ENCODE measurements around the gene STIM1.

The STIM1 gene

DNA sequence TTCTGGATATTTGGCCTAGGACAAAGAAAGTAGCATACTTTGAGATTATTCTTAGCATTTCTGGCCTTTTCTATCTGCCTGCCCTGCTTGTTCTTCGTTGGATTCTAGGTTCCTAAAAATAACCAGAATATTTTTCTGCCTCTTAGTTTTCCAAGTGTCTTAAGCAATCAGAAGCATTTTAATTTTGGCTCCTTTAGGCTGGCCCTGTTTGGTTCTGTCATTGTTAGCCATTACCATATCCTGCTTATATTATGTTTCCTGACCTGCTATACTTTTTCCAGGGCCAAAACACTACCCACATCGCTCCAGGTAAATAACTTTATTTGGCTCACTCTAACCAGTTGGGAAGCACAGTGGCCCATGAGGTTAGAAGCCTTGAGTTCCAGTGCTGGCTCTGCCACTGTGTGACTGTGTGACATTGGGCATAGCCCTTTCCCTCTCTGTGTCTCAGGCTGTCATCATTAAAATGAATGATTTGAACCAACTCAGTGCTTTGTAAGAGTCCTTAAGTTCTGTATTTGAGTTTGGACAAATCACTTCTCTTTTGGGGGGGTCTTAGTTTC is 91.1 kb downstream of the STIM1 start:
- no peak for FAIRE-seq
- no peak for DNase-seq (ENCODE audit: low spot score)

DNA sequence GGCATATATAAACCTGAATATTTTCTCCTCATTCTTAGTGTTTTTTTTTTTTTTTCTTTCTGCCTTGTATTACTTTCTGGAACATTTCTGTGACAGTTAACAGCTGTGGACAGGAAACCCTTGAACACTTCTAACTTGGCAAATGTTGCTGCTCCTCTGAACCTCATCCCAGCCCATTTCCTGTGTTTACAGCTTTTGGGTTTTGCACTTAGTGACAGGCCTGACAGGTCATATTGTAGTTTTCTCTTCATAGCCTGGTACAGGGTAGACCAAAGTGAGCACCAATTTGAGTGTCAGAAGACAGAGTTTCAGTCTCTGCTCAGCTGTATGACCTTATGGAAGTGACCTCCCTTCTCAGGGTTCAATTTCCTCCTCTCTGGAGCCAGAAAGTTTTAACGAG is 91.6 kb downstream of the STIM1 start:
- no peak for FAIRE-seq
- DNase-seq (ENCODE audit: low spot score) = no peak

DNA sequence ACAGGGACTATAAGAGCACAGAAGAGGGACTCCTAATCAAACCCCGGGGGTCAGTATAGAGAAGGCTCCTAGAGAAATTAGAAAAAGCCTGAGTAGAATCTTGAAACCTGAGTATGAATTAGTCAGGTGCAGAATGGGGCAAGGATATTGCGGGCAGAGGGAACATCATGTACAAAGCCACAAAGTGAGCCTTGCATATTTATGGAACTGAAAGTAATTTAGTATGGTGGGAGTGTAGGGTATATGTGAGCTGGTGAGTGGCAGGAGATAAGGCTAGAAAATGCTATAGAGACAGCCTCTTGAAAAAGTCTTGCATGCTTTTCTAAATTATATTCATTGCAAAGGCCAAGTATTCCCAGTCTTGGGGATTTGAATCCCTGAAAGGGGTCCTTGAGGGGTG is 93.7 kb downstream of the STIM1 start:
- FAIRE-seq = no peak
- DNase-seq (ENCODE audit: low spot score) = no peak

DNA sequence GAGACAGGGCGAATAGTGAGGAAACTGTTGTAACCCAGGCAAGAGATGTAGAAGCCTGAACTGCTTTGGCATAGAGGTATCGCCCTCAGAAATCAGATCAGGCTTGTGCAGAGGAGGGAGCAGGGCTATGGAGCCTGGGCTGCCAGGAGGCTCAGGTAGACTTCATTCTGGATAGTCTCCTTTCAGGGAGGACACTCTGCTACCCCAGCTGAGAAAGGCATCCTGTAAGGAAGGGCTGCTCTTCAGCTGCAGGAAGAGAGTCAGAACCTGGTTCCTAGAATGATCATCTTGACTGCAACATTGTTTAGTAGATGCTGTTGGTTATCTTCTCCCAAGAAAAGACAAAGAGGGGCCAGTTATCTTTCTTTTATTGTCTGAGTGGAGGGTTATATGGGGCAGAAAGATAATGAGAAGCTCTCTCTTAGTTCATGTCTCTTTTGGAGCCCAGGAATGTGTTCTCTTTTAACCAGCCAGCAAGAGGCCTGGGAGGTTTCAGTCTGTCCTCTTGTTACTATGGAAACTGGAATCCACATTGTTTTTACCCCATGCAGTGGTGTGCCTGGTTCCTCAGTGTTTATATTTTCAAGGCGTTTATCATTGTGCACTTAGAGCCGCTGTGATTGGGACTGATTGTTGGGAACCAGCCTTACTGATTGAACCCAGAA is 95.7 kb downstream of the STIM1 start:
- FAIRE-seq (no peak), DNase-seq (ENCODE audit: low spot score) (no peak)

DNA sequence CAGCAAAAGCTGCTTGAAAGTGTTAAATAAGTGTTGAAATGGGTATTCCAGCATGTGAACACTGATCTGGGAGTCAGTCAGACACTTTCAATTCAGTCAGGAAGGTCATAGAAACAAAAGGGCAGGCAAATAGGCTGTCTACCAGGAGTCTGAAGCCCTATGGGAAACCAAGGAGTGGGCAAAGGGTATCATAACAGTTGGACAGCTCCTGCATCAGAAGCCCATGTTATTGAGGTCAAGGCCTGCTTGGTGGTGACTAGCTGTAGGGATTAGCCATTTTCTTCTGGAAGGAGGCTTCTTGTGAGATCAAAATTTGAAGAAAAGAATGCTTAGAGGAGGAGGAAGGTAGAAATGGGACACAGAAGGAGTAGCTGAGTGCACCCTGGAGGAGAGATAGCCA is 97.3 kb downstream of the STIM1 start:
- DNase-seq (ENCODE audit: low spot score) (no peak), FAIRE-seq (no peak)

DNA sequence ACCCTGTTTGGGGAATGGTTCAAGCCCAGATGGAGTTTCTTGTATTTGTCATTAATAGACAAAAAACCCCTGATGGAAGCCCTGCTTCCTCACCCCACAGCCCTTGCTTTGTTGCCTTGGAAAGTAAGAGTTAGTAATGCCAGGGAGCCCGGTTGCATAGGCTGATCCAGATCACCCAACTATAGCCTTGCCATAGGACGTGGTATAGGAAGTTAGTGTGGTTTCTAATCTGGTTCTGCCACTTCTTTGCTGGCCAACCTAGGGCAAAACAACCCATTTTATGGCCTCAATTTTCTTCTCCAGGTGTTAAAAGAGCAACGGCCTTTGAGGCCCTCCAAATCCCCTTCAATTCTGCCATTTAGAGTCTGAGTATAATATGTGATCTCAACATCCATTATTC is 97.9 kb downstream of the STIM1 start:
- DNase-seq (ENCODE audit: low spot score) = no peak
- FAIRE-seq = no peak

DNA sequence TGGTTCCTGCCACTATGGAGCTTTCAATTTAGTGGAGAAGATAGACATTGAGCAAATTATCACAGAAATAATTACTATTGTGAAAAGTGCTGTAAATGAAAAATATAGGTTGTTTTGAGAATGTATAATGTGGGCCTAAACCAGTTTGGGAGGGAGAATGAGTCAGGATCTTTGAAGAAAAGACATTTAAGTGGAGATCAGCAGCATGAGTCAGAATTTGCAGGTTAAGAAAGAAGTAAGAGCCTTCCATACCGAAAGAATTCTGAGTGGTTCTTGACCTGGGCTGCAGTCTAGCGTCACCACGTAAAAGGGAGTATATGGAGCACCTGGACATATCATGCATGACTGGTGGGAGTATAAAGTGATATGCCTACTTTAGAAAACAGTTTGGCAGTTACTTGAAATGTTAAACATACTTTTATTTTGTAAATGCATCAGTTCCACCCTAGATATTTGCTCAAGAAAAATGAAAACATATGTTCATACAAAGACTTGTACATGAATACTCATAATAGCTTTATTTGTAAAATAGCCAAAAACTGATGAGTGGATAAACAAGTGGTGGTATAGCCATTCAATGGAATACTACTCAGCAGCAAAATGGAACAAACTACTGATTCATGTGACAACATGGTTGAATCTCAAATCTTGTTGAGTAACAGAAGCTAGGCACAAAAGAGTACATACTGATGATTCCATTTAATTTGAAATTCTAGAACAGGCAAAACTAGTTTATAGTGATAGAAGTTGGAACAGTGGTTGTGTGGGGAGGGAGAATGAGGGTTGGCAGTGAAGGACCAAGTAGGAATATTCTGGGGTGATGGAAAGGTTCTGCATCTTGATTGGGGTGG is 99.2 kb downstream of the STIM1 start:
- DNase-seq (ENCODE audit: low spot score) (no peak), FAIRE-seq (no peak)

DNA sequence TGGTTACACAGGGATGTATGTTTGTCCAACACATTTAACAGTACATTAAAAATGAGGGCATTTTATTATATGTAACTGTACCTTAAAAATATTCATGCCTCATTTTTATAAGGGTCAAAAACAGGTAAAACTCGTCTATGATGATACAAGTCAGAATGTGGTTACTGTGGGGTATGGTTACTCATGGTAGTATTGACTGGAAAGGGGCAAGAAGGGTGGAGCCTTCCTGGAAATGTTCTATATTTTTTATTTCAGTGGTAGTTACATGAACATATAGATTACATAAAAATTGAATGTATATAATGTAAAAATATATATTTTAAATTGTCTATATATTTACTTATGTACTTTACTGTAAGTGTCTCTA is 99.8 kb downstream of the STIM1 start:
- FAIRE-seq (no peak), DNase-seq (ENCODE audit: low spot score) (no peak)

DNA sequence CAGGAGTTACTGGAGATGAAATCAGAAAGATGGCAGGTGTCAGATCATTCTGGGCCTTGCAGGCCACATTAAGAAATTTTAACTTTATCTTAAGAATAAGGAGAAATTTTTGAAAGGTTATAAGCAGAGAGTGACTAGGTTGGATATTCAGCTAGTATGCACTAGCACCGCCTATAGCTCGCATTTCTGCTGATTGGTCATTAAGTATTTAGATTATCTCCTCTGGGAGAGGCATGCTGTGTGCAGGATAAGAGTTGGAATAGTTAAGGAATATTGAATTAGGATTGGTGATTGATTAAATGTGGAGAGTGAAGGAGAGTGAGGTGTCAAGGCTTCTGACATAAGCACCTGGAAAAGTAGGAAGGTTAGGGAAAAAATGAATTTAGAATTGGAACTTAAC is 100.6 kb downstream of the STIM1 start:
- DNase-seq (ENCODE audit: low spot score) = no peak
- no peak for FAIRE-seq

DNA sequence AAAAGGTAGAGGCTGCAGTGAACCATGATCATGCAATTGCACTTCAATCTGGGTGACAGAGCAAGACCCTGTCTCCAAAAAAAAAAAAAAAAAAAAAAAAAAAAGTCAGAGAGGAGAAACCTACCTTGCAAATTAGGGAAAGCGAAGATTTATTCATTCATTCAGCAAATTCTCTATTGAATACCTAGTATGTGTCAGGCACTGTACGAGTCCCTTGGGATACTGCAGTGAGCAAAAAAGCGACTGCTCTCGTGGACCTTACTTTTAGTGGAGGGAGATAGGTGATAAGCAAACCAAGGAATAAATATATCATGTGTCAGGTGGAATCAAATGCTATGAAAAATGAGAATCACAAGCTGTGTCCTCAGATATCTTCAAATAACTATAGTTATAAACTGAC is 101.3 kb downstream of the STIM1 start:
- no peak for DNase-seq (ENCODE audit: low spot score)
- no peak for FAIRE-seq

DNA sequence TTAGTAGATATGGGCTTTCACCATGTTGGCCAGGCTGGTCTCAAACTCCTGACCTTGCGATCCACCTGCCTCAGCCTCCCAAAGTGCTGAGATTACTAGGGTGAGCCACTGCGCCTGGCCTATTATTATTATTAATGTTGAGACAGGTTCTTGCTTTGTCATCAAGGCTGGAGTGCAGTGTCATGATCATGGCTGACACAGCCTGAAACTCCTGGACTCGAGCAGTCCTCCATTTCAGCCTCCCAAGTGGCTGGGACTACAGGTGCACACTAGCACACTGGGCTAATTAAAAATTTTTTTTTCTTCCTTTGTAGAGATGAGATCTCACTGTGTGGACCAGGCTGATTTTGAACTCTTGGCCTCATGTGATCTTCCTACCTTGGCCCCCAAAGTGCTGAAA is 102.0 kb downstream of the STIM1 start:
- DNase-seq (ENCODE audit: low spot score) (no peak), FAIRE-seq (no peak)

DNA sequence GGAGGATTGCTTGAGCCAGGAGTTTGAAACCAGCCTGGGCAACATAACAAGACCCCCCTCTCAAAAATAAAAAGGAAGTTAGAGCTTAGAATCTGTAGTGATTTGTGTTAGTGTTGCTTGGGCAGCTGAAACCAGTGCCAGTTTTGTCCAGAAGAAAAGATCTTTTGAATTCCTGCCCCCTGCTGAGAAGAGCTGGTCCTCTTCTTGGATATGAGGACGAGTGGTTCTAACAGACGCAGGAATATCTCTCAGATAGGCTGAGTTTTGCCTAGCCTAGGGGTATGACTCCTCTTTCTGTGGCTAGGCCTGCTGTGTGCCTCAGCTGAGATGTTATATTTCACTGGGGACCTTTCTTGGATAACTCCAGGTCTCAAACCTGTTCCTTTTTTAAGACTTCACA is 102.8 kb downstream of the STIM1 start:
- no peak for DNase-seq (ENCODE audit: low spot score)
- no peak for FAIRE-seq

DNA sequence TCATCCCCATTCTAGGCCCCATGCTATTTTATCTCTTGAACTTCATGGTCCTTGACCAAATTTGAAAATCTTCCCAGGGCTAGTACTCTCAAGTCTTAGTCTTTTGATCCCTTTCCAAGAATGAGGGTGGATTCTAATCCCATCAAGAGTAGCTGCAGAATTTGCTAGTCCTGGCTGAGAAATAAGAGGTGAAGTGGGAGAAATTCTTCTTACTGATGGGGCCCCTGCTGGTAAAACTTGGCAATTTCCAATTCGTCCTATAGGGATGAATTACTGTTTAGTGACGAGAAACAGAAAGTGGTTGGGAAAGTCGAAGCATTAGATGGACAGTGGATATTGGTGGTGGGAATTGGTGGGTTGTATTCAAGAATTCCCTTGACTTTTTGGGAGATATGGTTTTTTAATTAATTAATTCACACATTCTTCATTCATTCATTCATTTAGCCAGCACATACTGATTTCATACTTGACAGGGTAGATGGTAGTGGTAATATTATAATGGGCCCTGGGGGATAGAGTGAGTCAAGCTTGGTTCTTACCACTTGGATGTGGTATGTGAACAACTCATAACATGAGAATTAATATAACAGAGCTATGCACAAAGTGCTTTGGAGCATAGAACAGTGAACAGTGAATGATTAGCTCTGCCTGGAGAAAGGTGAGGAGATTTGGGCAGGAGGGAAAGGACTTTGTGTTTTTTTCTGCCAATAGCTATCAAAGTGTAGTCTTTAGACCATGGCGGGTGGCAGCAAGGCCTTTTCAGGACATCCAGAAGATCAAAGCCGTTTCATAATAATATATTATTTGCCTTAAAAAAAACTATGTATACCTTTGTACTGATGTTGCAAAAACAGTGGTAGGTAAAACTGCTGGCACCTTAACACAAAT is 103.8 kb downstream of the STIM1 start:
- FAIRE-seq (no peak), DNase-seq (ENCODE audit: low spot score) (no peak)

DNA sequence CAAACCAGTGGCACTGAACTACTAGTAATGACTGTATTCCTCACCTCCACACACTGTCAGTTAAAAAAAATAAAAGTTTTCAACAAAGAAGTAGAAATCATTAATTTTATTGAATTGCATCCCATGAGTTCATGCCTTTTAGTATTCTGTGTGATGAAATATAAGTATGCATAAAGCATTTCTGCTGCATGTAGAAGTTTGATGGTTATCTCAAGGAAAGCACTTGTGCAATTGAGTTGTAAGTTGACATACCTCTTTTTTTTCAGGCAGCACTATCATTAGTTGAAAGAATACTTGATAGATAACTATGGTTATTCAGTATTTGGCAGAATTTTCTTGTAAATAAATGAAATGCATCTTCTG is 104.4 kb downstream of the STIM1 start:
- DNase-seq (ENCODE audit: low spot score) = no peak
- FAIRE-seq = no peak

DNA sequence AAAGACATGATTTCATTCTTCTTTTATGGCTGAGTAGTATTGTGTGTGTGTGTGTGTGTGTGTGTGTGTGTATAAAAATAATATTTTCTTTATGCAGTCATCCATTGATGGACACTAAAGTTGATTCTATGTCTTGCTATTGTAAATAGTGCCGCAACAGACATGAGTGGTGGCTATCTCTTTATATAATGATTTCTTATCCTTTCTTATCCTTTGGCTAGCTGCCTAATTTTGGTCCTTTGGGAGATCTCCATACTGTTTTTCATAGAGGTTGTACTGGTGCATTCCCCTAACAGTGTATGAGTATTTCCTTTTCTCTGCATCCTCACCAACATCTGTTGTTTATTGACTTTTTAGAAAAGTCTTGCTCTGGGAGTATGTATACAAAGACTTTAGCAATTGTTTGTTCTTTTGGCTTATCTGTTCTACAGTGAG is 107.0 kb downstream of the STIM1 start:
- DNase-seq (ENCODE audit: low spot score) (no peak), FAIRE-seq (no peak)

DNA sequence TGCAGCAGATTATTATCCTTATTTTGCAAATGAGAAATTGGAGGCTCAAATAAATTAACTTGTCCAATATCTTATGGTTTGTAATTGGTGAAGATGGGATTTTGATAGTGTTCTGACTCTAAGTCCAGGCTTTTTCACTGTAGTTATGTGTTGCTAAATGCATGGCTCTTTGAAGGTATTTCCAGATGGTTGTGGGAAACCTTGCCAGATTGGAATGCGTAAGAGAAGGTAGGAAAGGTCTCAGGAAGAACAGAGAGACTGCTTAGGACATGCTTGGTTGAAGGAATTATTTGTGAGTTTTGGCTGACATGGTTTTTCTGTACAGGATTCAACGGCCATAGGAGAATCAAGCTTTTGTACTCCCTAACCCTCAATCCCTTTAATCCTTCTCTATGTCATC is 108.6 kb downstream of the STIM1 start:
- FAIRE-seq = no peak
- no peak for DNase-seq (ENCODE audit: low spot score)

DNA sequence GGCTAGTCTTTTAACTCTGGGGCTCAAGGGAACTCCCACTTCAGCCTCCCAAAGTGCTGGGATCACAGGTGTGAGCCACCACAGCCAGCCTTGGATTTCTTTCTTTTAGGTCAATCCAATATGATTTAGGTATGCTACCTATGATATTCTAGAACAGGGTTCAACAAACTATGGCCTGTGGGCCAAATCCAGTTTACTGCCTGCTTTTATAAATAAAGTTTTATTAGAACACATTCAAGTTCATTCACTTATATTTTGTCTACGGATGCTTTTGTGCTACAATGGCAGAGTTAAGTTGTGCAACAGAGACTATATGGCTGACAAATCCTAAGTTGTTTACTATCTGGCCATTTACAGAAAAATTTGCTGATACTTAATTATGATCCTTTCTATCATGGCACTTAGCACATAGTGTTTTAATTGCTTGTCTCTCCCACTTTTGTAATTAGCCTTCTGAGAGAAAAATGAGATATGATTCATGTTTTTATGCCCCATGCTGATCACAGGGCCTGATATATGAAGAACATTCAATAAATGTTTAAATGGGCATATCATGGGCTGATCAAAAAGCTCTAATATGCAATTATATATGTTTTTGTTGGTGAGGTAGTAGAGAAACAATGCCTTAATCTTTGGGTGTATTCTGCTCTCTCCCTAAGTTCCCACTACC is 109.6 kb downstream of the STIM1 start:
- FAIRE-seq (no peak), DNase-seq (ENCODE audit: low spot score) (no peak)

DNA sequence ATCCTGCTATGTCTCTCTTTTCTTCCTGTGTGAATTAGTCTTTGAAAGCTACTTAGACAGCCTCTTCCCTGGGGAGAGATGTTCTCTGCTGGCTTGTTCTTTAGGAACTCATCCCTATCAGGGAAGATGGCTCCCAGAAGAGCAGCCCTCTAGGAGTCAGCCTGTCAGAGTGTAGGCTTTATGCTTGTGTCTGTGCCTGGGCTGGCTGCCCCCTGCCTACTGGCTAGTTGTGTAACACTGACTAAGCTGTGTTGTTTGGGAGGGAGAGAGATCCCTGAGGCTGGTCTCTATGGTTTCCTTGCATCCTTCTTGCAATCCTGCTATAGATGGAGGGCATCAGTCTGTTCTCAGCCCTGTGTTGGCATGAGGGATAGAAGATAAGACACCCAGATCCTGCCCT is 112.2 kb downstream of the STIM1 start:
- FAIRE-seq (no peak), DNase-seq (ENCODE audit: low spot score) (no peak)

DNA sequence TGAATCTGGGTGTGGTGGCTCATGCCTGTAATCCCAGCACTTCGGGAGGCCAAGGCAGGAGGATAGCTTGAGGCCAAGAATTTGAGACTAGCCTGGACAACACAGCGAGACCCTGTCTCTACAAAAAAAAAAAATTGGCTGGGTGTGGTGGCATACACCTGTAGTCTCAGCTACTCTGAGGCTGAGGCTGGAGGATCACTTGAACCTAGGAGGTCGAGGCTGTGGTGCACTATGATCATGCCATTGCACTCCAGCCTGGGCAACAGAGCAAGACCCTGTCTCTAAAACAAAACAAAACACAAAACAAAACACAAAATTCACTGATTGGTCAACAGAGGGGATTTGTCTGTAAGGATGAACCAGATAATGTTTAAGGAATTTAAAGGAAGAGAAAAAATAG is 113.7 kb downstream of the STIM1 start:
- no peak for FAIRE-seq
- no peak for DNase-seq (ENCODE audit: low spot score)

DNA sequence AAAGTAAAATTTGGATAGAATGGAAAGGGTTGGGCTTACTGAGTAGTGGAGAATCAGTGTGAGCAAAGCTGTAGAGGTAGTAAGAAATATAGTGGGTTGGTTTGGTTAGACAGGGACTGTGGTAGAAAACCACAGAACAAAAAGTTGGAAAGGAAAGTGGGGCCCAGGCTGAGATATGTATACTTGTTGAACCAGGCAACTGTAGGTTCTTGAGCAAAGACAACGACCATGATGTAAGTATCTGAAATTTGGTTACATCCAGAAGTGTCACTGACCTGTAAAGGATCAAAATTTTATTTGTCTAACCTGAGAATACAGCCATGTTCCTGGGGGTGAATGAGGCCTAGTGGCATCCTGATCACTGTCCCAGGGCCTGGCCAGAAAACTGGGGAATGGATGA is 114.1 kb downstream of the STIM1 start:
- no peak for FAIRE-seq
- no peak for DNase-seq (ENCODE audit: low spot score)

DNA sequence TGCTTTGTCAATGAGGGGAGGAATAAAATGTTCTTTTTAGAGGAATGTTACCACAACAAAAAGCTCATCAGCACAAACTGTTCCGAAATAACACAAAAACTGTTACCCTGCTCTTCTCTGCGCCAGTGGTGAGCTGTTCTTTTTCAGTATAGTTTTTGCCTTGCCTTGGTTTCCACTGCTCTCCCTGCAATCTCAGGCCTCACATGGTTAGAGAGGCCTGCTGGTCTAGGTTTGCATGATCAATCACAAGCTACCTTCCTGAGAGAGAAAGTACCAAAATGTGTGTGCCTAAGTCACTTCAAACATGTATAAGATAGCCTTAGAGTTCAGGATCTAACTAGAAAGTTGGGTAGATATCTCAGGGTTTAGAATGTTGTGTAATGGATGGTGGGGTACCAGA is 114.6 kb downstream of the STIM1 start:
- FAIRE-seq (no peak), DNase-seq (ENCODE audit: low spot score) (no peak)

All from urothelium cell line (cell line).